SW 1271 (cell line): ENCODE results near the gene TBC1D21.
A peak's percentile ranks its signal among the peaks of the same experiment; 100 is the strongest.

Experiments used
- DNase-seq, 2 experiments: peaks; one replicate each; lab custom pipeline; 2025; lab: John Stamatoyannopoulos, UW

The TBC1D21 gene

GRCh38 chr15:73862276-73862675, 11.1 kb upstream of the TBC1D21 start:
- DNase-seq, result no peak

DNA sequence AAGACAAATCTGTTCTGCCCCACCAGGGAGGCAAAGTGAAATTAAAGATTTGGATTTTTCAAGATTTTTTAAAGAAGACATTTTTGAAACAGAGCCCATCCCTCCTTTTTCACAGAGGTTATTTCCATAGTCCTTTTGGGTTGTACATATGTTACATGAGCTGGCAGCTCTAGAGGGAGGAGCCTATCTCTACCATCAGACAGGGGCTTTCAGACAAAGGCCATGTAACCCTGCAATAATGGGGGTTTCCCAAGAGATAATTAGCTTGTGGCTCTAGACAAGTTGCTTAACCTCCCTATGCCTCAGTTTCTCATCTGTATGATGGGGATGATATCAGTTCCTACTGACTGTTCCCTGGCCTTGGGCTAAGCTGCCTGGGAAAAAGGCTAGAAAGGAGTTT, 8.0 kb upstream of the TBC1D21 start:
- DNase-seq, result no peak

DNA sequence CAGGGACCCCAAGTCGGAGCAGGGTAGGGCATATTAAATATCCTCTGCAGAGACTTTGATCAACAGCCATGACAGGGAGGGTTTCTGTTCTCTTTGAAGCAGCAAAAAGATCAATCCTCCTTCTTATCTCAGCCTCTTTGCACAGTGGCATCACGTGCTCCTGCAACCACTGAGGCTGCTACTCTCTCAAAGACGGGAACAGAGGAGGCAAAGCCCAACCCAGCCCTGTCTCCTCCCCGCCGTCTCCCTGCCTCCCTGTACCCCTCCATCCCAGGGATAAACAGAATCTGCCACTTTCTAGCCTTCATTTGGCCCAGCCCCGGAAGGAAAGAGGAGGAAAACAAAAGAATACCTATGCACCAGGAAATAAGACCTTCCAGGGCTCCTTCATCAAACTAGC, 7.5 kb upstream of the TBC1D21 start:
- DNase-seq, result no peak

DNA sequence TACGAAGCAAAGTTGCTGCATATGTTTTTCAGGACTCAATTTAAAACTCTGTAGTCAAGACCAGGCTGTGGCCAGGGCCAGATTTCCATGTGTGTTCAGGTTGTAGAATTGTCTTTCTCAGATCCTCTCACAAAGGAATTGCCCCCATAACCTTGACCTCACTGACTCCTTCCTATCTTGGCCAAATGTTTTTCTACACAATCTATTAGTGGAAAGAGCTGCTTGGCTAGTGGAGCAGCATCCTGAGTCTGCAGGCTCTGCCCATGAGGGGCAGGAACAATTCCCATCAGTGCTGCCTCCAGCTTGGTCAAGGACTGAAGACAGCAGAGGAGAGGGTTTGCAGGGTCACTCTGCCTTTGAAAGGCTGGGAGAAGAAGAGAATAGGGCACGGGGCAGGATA, 6.9 kb upstream of the TBC1D21 start:
- DNase-seq, result no peak

DNA sequence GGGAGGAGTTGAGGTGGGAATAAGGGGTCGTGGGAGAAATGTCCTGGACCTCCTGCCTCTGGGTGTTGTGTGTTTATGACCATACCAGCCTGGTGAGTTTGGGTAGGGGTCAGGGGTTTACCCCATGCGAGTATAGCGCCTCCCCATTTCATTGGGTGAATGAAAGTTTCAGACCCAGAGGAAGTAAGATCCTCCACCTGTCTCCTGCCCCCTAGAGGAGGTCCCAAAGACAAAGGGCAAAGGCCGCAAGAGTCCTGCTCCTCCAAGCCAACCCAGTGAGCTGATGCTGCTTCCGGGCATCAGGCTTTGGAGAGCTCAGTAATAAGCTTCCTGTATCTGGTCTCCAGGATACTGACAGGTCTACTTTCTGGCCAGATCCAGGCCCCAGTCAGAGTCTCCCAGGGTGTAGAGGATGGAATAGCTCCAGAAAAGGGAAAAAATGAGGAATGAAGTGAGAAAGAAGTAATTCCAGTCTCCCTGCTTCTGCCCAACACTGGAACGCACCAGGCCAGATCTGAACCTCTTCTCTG, 6.4 kb upstream of the TBC1D21 start:
- DNase-seq, result no peak

- no peak for DNase-seq
Measured at GRCh38 chr15:73867426-73867825, 5.9 kb upstream of the TBC1D21 start.

DNA sequence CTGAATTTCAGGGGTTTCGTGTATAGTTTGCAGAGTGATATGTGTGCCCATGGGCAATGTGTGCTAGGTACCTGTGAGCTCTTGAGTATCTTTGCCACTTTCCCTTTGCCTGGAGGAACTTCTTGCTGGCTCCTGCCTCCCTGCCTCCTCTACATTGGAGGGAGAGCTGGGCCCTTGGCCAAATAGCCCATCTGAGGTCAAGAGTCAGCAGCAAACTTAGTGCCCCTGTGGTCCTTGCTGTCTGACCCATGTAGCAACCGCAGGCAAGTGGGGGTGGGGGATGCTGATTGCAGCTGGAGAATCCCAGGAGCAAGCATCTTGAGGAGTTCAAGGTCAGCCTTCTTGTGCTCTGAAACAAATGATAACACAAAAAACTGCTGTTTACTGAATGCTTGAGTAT, 5.4 kb upstream of the TBC1D21 start:
- no peak for DNase-seq

DNA sequence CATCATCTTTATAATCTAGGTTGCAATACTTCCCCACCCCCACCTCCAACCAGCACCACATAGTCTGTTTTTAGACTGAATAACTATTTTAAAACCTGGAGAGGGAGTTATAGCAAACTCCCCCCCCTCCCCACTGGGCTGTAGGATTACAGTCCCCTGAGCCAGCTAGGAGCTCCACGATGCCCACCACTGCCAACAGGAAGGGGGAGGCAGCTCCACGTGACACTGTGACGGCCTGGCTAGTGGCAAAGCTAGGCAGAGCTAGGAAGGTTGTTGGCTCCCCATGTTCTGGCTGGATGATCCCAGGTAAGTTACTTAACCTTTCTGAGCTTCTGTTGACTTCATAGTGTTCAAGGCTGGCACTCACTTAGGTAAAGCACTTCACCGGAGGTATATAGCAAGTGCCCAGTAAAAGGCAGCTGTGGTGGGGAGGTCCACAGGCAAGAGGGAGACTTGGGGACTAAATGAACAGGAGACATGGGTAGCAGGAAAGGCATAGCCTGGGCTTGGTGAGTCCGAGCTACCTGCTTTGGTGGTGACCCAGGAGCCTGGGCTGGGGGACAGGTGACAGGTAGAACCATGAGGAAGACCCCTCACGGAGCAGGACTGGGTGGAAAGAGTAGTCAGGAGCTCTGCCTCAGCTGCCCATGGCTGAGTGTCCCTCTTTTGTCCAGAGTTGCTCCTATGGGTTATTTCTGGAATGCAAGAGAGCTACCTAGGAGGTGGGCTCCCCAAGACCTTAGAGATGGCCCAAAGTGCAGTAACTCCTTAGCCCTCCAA, 4.0 kb upstream of the TBC1D21 start:
- no peak for DNase-seq

GRCh38 chr15:73870700-73871408, 2.5 kb upstream of the TBC1D21 start:
- DNase-seq, result no peak

- DNase-seq, result no peak
Measured at GRCh38 chr15:73872346-73872745, 1.0 kb upstream of the TBC1D21 start.

DNA sequence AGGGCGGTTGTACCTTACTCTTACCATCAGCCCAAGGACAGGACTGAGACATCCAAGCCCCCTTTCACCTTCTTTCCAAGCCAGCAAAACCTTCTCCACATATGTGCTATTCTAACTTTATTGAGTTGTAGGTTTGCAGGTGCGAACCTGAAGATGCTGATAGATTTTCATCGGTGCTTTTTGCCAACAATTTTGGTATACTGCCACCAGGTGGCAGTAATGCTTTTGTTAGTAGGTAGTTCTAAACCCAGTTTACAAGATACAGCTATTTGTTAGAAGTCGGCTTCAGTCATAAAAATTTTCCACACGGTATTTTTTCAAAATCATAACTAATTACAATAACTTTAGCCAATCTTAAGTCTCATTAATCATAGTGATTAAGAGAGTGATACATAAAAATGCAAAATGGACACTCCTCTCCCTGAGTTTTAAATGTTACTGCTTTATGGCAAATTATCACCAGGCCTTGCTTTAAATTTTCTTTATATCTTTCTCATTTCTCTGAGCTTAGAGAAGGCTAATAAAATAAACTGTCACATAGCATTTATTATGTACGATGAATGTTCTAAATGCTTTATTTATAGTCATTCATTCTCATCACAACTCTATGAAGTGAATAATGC, 636 bp downstream of the TBC1D21 start:
- DNase-seq, result peak in 1 of 2 experiments; percentile 52

GRCh38 chr15:73879426-73879825, 6.1 kb downstream of the TBC1D21 start:
- no peak for DNase-seq

GRCh38 chr15:73881579-73882320, 8.4 kb downstream of the TBC1D21 start:
- no peak for DNase-seq

- DNase-seq, result no peak
Measured at GRCh38 chr15:73882761-73883419, 9.5 kb downstream of the TBC1D21 start.

DNA sequence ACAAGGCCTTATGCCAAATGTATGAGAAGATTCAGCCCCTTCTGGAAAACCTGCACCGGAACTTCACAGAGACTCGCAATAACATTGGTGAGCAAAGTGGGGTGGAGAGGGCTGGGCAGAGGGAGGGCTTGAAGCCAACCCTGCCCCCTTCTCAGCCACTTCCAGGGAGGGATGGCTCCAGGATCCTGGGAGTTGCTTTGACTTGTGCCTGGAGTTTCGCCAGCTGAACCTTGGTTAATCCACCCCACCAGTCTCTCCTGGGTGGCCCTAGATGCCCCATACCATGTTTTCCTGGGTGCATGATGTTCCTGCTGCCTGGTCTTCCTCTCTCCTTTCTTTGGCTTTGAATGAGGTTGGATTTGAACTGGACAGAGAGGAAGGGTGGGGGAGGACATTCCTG, 10.8 kb downstream of the TBC1D21 start:
- DNase-seq, result no peak

GRCh38 chr15:73885954-73886700, 12.8 kb downstream of the TBC1D21 start:
- no peak for DNase-seq

- no peak for DNase-seq
Measured at GRCh38 chr15:73886717-73887345, 13.5 kb downstream of the TBC1D21 start.

DNA sequence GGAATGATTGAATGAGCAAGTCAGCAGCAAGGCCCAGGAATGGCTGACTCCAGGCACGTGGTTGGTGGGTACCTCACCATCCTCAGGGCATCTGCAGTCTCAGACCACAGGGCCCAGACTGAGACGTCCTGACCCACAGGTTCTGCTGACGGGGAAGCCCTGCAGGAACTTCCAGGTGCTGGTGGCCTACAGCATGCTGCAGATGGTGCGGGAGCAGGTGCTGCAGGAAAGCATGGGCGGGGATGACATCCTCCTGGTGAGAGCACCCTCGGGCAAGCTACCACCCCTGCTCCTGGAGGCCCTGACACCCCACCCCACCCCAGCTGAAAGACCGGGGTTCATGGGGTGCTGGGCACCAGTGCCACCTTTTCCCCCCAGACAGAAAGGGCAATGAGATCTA, 14.1 kb downstream of the TBC1D21 start:
- no peak for DNase-seq

DNA sequence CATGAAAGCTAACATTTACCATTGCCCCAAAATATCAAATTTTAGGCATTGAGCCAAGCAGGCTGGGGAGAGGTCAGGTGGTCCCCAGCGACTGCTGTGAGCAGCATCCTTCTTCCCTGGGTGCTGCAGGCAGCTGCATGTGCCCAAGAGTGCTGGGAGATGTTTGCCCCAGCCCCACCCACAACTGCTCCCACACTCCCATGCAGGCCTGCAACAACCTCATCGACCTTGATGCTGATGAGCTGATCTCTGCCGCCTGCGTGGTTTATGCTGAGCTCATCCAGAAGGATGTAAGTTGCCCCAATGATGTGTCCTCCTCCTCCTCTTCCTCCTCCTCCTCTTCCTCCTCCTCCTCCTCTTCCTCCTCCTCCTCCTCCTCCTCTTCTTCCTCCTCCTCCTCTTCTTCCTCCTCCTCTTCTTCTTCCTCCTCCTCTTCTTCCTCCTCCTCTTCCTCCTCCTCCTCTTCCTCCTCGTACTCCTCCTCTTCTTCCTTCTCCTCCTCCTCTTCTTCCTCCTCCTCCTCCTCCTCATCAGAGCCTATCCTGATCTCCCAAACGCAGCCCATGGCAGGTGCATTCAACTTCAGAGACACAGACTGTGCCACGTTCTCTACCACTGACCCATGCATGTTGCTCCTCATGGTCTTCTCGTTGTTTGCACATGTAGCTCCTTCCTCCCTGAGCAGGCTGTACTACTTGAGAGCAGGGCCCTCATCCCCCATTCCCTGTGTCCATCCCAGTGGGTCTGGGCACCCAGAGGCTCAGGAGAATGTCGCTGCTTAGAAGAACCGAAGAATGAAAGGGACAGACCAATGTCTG, 15.1 kb downstream of the TBC1D21 start:
- DNase-seq, result no peak
